Effector memory CD8-positive, alpha-beta T cell (primary cell): Measurements from ENCODE around the gene OASL.
A peak's percentile ranks its signal among the peaks of the same experiment; 100 is the strongest.
"Not testable (repeated sequence)": the region's sequence is repeated elsewhere in the genome, so short reads cannot be mapped to it uniquely, and the experiment has no call there.

Experiments used
- ATAC-seq: fragments of 150-1000 bp; cut with Tn5 transposase; replicated peaks from 2 replicates; pipeline ENCODE4 v1.10.0; 2021; ENCODE audit warnings: mild to moderate bottlenecking, moderate library complexity
- DNase-seq, 3 experiments: peaks; one replicate each; pipeline ENCODE4 v3.0.0; 2021
- H3K27ac Mint-ChIP-seq, 2 donors: one replicate each; pipeline ENCODE4 v1.8.0; 2022; ENCODE audit warnings: mild to moderate bottlenecking in 2 of 2, mixed read lengths in 2 of 2, moderate library complexity in 2 of 2
- H3K27me3 Mint-ChIP-seq, 2 donors: one replicate each; pipeline ENCODE4 v1.8.0; 2022; ENCODE audit warnings: mixed read lengths in 2 of 2
- H3K36me3 Mint-ChIP-seq: one replicate; pipeline ENCODE4 v1.8.0; 2022; ENCODE audit warnings: mild to moderate bottlenecking, moderate library complexity, mixed read lengths; ENCODE audit not compliant: insufficient read depth
- H3K4me1 Mint-ChIP-seq, 2 donors: one replicate each; pipeline ENCODE4 v1.8.0; 2022; ENCODE audit warnings: low read depth in 2 of 2, mixed read lengths in 2 of 2
- H3K4me3 Mint-ChIP-seq, 2 donors: one replicate each; pipeline ENCODE4 v1.8.0; 2022; ENCODE audit warnings: mild to moderate bottlenecking in 2 of 2, mixed read lengths in 2 of 2, moderate library complexity in 2 of 2
- H3K9me3 Mint-ChIP-seq, 2 donors: one replicate each; pipeline ENCODE4 v1.8.0; 2022; ENCODE audit warnings: mixed read lengths in 2 of 2
- total RNA-seq, 9 experiments: gene quantifications; one replicate each; lab custom pipeline; 2026; lab: John Stamatoyannopoulos, UW

OASL gene, protein sequence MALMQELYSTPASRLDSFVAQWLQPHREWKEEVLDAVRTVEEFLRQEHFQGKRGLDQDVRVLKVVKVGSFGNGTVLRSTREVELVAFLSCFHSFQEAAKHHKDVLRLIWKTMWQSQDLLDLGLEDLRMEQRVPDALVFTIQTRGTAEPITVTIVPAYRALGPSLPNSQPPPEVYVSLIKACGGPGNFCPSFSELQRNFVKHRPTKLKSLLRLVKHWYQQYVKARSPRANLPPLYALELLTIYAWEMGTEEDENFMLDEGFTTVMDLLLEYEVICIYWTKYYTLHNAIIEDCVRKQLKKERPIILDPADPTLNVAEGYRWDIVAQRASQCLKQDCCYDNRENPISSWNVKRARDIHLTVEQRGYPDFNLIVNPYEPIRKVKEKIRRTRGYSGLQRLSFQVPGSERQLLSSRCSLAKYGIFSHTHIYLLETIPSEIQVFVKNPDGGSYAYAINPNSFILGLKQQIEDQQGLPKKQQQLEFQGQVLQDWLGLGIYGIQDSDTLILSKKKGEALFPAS
- 10.5 to 631 (median 33.1) reads per million in 9 experiments for total RNA-seq

GRCh38 chr12:121038861-121039668, at the start of gene OASL:
OASL (minus strand) TSS chr12:121039246; CDS start chr12:121038971, 275 bp downstream.
- Mint-ChIP-seq H3K36me3 (peaks cover 48% of the 10 kb centered on the region), H3K4me1 (peaks cover 32 to 38% of the 10 kb centered on the region in 2 donors), H3K9me3 (no peaks in the 10 kb centered on the region), H3K27ac (peak within 1 kb of the TSS; percentile 95 to 97), H3K4me3 (peak within 1 kb of the TSS; percentile 93), H3K27me3 (no peaks in the 10 kb centered on the region)
- peak; percentile 56 for ATAC-seq
- peak; percentile 49 to 81 (median 60) for DNase-seq

GRCh38 chr12:121088195-121088585, 49.1 kb upstream of the OASL start:
- Mint-ChIP-seq H3K27ac (no peak overlapping the region), H3K27me3 (no peaks in the 10 kb centered on the region)

GRCh38 chr12:121087467-121088194, 48.6 kb upstream of the OASL start:
- no peaks in the 10 kb centered on the region for H3K27me3 Mint-ChIP-seq
- no peaks in the 10 kb centered on the region for H3K9me3 Mint-ChIP-seq
- H3K27ac Mint-ChIP-seq, result peak overlapping the region in 1 of 2 donors; percentile 9
- H3K36me3 Mint-ChIP-seq, result no peaks in the 10 kb centered on the region
- no peak for ATAC-seq
- H3K4me1 Mint-ChIP-seq, result peaks cover 19 to 30% of the 10 kb centered on the region in 2 donors
- H3K4me3 Mint-ChIP-seq, result no peak overlapping the region
- no peak for DNase-seq

More at GRCh38 chr12:121088195-121088585, 49.1 kb upstream of the OASL start:
- DNase-seq, result no peak
- no peaks in the 10 kb centered on the region for H3K9me3 Mint-ChIP-seq
- no peaks in the 10 kb centered on the region for H3K36me3 Mint-ChIP-seq
- H3K4me3 Mint-ChIP-seq, result no peak overlapping the region
- ATAC-seq, result no peak
- H3K4me1 Mint-ChIP-seq, result peaks cover 24 to 32% of the 10 kb centered on the region in 2 donors

DNA sequence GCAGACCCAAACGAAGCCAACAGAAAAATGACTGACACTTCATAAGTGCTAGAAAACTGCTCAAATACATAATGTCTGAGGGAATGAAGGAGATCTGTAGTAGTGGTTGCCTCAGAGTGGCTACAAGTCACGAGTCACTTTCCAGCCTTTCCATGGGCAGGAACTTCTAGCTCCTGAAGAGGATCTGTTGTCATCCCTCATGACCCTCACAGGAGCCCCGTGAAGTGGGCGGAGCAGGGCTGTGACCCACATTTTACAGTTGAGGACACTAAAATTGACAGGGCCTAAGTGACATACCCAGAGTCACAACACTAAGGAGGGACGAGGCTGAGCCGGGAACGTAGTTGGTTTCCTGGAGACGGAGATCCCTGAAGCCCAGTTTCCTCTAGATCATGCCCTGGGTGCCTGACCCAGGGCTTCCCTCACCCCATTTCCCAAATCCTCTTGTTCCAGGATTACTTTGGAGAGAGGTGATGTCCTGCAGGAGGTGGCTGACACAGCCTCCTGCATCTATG, 47.8 kb upstream of the OASL start:
- Mint-ChIP-seq H3K9me3 (no peaks in the 10 kb centered on the region), H3K27me3 (no peaks in the 10 kb centered on the region), H3K27ac (no peak overlapping the region), H3K36me3 (no peaks in the 10 kb centered on the region), H3K4me3 (no peak overlapping the region), H3K4me1 (peaks cover 11 to 23% of the 10 kb centered on the region in 2 donors)
- DNase-seq, result no peak
- ATAC-seq, result no peak

- H3K27ac Mint-ChIP-seq, result no peak overlapping the region
- H3K9me3 Mint-ChIP-seq, result no peaks in the 10 kb centered on the region
- peaks cover 6 to 16% of the 10 kb centered on the region in 2 donors for H3K4me1 Mint-ChIP-seq
- ATAC-seq (no peak), DNase-seq (no peak)
- no peak overlapping the region for H3K4me3 Mint-ChIP-seq
- H3K27me3 Mint-ChIP-seq, result no peaks in the 10 kb centered on the region
- H3K36me3 Mint-ChIP-seq, result no peaks in the 10 kb centered on the region
Measured at GRCh38 chr12:121085506-121086353, 46.7 kb upstream of the OASL start.

GRCh38 chr12:121085069-121085468, 46.0 kb upstream of the OASL start:
- Mint-ChIP-seq H3K27ac (no peak overlapping the region), H3K27me3 (no peaks in the 10 kb centered on the region), H3K4me1 (peaks cover 4 to 16% of the 10 kb centered on the region in 2 donors), H3K4me3 (no peak overlapping the region), H3K9me3 (no peaks in the 10 kb centered on the region), H3K36me3 (no peaks in the 10 kb centered on the region)
- no peak for DNase-seq
- no peak for ATAC-seq

- no peaks in the 10 kb centered on the region for H3K9me3 Mint-ChIP-seq
- no peak for DNase-seq
- peaks cover 4 to 15% of the 10 kb centered on the region in 2 donors for H3K4me1 Mint-ChIP-seq
- H3K27me3 Mint-ChIP-seq, result no peaks in the 10 kb centered on the region
- peak overlapping the region in 1 of 2 donors; percentile 30 for H3K27ac Mint-ChIP-seq
- no peak overlapping the region for H3K4me3 Mint-ChIP-seq
- no peaks in the 10 kb centered on the region for H3K36me3 Mint-ChIP-seq
- ATAC-seq, result no peak
Measured at GRCh38 chr12:121084229-121084628, 45.2 kb upstream of the OASL start.

GRCh38 chr12:121080909-121081308, 41.9 kb upstream of the OASL start:
- H3K27me3 Mint-ChIP-seq, result no peaks in the 10 kb centered on the region
- H3K4me3 Mint-ChIP-seq, result no peak overlapping the region
- no peaks in the 10 kb centered on the region for H3K9me3 Mint-ChIP-seq
- no peaks in the 10 kb centered on the region for H3K4me1 Mint-ChIP-seq
- no peaks in the 10 kb centered on the region for H3K36me3 Mint-ChIP-seq
- DNase-seq (no peak), ATAC-seq (no peak)
- H3K27ac Mint-ChIP-seq, result no peak overlapping the region

- Mint-ChIP-seq H3K27me3 (no peaks in the 10 kb centered on the region), H3K9me3 (no peaks in the 10 kb centered on the region), H3K36me3 (no peaks in the 10 kb centered on the region), H3K4me1 (no peaks in the 10 kb centered on the region), H3K27ac (no peak overlapping the region), H3K4me3 (no peak overlapping the region)
- DNase-seq (no peak), ATAC-seq (no peak)
Measured at GRCh38 chr12:121079736-121080272, 40.8 kb upstream of the OASL start.

- not testable (repeated sequence) for H3K4me3 Mint-ChIP-seq, DNase-seq, H3K36me3 Mint-ChIP-seq
Measured at GRCh38 chr12:121077440-121077839, 38.4 kb upstream of the OASL start.

GRCh38 chr12:121075911-121076310, 36.9 kb upstream of the OASL start:
- H3K36me3 Mint-ChIP-seq, H3K4me3 Mint-ChIP-seq, H3K9me3 Mint-ChIP-seq, DNase-seq, H3K27me3 Mint-ChIP-seq, H3K27ac Mint-ChIP-seq, H3K4me1 Mint-ChIP-seq, ATAC-seq: not testable (repeated sequence)

More at GRCh38 chr12:121077440-121077839, 38.4 kb upstream of the OASL start:
- H3K27ac Mint-ChIP-seq, H3K4me1 Mint-ChIP-seq, H3K9me3 Mint-ChIP-seq, ATAC-seq, H3K27me3 Mint-ChIP-seq: not testable (repeated sequence)

DNA sequence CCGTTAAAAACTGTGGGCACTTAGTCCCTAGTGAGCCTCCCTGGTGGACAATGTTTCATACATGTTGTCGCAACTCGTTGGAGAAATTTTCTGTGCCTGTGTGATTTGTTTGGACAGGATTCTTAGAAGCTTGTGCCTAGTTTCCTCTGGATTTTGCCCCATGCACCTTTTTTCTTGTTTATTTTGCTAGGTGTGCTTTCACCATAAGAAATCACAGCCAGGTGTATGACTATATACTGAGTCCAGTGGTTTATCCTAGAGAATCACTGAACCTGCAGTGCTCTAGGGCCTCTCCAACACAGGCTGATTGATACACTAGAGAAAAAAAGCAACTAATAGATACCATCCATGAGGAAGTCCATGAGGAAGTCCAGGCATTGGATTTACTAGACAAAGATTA, 33.1 kb upstream of the OASL start:
- ATAC-seq (no peak), DNase-seq (no peak)
- Mint-ChIP-seq H3K36me3 (no peaks in the 10 kb centered on the region), H3K27ac (no peak overlapping the region), H3K9me3 (no peaks in the 10 kb centered on the region), H3K4me1 (no peaks in the 10 kb centered on the region), H3K4me3 (no peak overlapping the region), H3K27me3 (no peaks in the 10 kb centered on the region)
